Tibial nerve (tissue), 4 donors: Measurements from ENCODE around the gene CYP26B1.

Source experiments
- CTCF ChIP-seq, 5 experiments: fragments of 200-600 bp in 3 of 5; fragments of 450-650 bp in 2 of 5; sonication (generic) in 3 of 5; IDR thresholded peaks; one replicate each; pipeline ENCODE4 v1.5.1; 2016 to 2019; ENCODE audit warnings: antibody characterized with exemption in 5 of 5, mild to moderate bottlenecking in 3 of 5, moderate library complexity in 2 of 5
- EP300 ChIP-seq, 2 donors: sonication (generic); formaldehyde crosslinking; IDR thresholded peaks; one replicate each; pipeline ENCODE4 v1.6.1; 2017; ENCODE audit warnings: antibody characterized with exemption in 2 of 2, mild to moderate bottlenecking in 1 of 2
- POLR2A ChIP-seq, 2 donors: fragments of 450-650 bp; IDR thresholded peaks; one replicate each; pipeline ENCODE4 v1.6.1; 2017; ENCODE audit warnings: antibody characterized with exemption in 2 of 2, mild to moderate bottlenecking in 2 of 2, moderate library complexity in 2 of 2

GRCh38 chr2:72138921-72139381, 8.7 kb downstream of the CYP26B1 start:
- TF ChIP-seq POLR2A (IDR thresholded peaks at IDR 0.05) (no peak), CTCF (IDR thresholded peaks at IDR 0.05) (no peak), EP300 (IDR thresholded peaks at IDR 0.05) (no peak)
